C4-2B (cell line): ENCODE measurements around the gene IL5.

ENCODE experiments used
- CTCF ChIP-seq: fragments of 450-650 bp; conservative IDR thresholded peaks from 2 replicates; pipeline ENCODE4 v1.5.1; 2017; ENCODE audit warnings: mild to moderate bottlenecking
- ZFX ChIP-seq: fragments of 450-650 bp; IDR thresholded peaks from 2 replicates; pipeline ENCODE4 v1.6.1; 2017

- no peak for TF ChIP-seq CTCF
- peak; percentile 42; the same call in 1 of the 2 replicates for TF ChIP-seq ZFX
Observed at GRCh38 chr5:132557478-132558172, 14.3 kb upstream of the IL5 start.
